ENCODE measurements around the gene DIO3. TPM values are rescaled to one million over a fixed set of nuclear protein-coding genes. Genes with fewer than 3 reads are reported as not detected.

The DIO3 gene
- total RNA-seq, 1 experiment from 2014 or later = not detected

DNA sequence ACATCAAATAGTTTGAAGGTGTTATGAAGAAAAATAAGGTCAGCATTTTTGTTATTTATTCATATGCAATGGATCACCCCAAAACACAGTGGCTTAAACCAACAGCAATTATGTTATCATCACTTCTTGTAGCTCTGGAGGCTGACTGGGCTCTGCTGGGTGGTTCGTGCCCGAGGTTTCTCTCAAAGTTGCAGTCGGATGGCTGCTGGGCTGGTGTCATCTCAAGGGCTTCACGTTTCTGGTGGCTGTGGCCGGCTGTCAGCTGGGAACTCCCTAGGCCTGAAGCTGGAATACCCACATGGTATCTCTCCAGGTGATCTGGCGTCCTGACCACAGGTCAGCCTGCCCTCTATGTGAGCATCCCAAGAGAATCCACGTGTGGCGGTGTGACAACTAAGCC is 12.0 kb downstream of the DIO3 start:
- H3K27me3 ChIP-seq (replicated peaks; ENCODE audit: insufficient read depth, low read depth, low read length, poor library complexity) = peaks cover 19% of the 10 kb centered on the region
- BruUV-seq (replicated peaks) = no TSS peak
- no peak overlapping the region for H3K27ac ChIP-seq (ENCODE audit: low read depth, low read length, poor library complexity, severe bottlenecking)
- H3K9me3 ChIP-seq (ENCODE audit: low read depth, low read length, poor library complexity, severe bottlenecking) = no peaks in the 10 kb centered on the region
- no peak for DNase-seq (ENCODE audit: low spot score)
- no peaks in the 10 kb centered on the region for H3K4me1 ChIP-seq (ENCODE audit: insufficient read depth, low read length, poor library complexity, severe bottlenecking)
- ChIA-PET CTCF (no interaction called here), POLR2A (ENCODE audit: low non-redundant PET) (no interaction called here)
- no peaks in the 10 kb centered on the region for H3K36me3 ChIP-seq (ENCODE audit: insufficient read depth, low read length, poor library complexity, severe bottlenecking)
- intact Hi-C loops (cut with micrococcal nuclease; ENCODE audit: unreplicated experiment) = no loop called here
- no peak overlapping the region for H3K4me3 ChIP-seq (ENCODE audit: low read depth, low read length, poor library complexity, severe bottlenecking)
- TF ChIP-seq EZH2 (IDR thresholded peaks at IDR 0.05; ENCODE audit: borderline replicate concordance, low read depth, low read length, poor library complexity, severe bottlenecking) = no peak
- TF ChIP-seq, protein P1, sequence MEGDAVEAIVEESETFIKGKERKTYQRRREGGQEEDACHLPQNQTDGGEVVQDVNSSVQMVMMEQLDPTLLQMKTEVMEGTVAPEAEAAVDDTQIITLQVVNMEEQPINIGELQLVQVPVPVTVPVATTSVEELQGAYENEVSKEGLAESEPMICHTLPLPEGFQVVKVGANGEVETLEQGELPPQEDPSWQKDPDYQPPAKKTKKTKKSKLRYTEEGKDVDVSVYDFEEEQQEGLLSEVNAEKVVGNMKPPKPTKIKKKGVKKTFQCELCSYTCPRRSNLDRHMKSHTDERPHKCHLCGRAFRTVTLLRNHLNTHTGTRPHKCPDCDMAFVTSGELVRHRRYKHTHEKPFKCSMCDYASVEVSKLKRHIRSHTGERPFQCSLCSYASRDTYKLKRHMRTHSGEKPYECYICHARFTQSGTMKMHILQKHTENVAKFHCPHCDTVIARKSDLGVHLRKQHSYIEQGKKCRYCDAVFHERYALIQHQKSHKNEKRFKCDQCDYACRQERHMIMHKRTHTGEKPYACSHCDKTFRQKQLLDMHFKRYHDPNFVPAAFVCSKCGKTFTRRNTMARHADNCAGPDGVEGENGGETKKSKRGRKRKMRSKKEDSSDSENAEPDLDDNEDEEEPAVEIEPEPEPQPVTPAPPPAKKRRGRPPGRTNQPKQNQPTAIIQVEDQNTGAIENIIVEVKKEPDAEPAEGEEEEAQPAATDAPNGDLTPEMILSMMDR (conservative IDR thresholded peaks at IDR 0.05; ENCODE audit: low read depth, low read length) = no peak

DNA sequence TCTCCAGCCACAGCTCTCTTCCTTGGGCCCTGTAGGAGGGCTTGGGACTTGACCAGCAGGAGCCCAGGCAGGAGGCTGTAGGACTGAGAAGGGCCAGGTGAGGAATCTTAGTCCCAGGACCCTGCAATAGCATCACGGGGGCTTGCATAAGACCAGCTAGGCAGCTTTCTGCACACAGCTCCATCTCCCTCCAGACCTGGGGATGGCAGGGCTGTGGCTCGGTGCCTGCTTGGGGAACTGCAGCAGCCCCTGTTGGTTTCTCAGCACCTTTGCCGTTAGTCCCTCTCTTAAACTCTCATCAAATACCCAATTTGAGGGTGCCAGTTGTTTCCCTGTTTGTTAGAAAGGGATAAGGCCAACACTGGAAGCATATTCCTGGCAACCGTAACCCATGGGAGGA is 14.3 kb downstream of the DIO3 start:
- DNase-seq (ENCODE audit: low spot score) = no peak
- no TSS peak for BruUV-seq (replicated peaks)
- ChIA-PET CTCF (no interaction called here), POLR2A (ENCODE audit: low non-redundant PET) (no interaction called here)
- H3K27ac ChIP-seq (ENCODE audit: low read depth, low read length, poor library complexity, severe bottlenecking) = no peak overlapping the region
- TF ChIP-seq, protein P1 (conservative IDR thresholded peaks at IDR 0.05; ENCODE audit: low read depth, low read length) = no peak
- TF ChIP-seq EZH2 (IDR thresholded peaks at IDR 0.05; ENCODE audit: borderline replicate concordance, low read depth, low read length, poor library complexity, severe bottlenecking) = no peak
- no peaks in the 10 kb centered on the region for H3K9me3 ChIP-seq (ENCODE audit: low read depth, low read length, poor library complexity, severe bottlenecking)
- no peaks in the 10 kb centered on the region for H3K4me1 ChIP-seq (ENCODE audit: insufficient read depth, low read length, poor library complexity, severe bottlenecking)
- H3K27me3 ChIP-seq (replicated peaks; ENCODE audit: insufficient read depth, low read depth, low read length, poor library complexity) = peaks cover 3% of the 10 kb centered on the region
- H3K36me3 ChIP-seq (ENCODE audit: insufficient read depth, low read length, poor library complexity, severe bottlenecking) = no peaks in the 10 kb centered on the region
- H3K4me3 ChIP-seq (ENCODE audit: low read depth, low read length, poor library complexity, severe bottlenecking) = no peak overlapping the region
- intact Hi-C loops (cut with micrococcal nuclease; ENCODE audit: unreplicated experiment) = no loop called here

DNA sequence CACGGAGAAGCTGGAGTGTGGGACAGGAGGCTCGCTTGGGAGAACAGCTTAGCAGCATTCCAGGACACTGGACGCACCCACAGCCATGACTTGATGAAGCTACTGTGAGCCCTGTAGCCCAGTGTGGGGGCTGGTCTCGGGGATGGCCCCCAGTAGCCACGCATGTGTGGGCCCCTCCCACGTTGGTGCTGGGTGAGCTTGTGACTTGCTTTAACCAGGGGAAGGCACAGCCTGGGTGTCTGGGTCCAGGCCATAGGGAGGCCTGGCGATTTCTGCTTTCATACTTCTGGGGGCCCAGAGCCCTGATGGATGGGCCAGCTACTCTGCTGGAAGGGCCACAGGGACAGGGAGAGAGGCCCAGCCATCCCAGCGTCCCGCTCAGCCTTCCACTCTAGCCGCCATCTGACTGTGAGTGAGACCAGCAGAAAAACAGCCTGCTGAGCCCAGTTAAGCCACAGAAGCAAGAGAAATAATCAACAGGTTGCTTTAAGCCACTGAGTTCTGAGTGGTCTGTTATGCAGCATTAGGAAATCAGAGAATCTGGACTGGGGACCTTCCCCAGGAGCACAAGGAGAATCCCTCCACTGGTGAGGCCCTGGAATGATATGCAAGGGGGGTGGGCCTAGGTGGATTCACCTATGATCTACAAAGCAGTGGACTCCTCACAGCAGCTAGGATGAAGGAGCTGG is 16.1 kb downstream of the DIO3 start:
- Histone ChIP-seq H3K4me1 (ENCODE audit: insufficient read depth, low read length, poor library complexity, severe bottlenecking) (no peaks in the 10 kb centered on the region), H3K27ac (ENCODE audit: low read depth, low read length, poor library complexity, severe bottlenecking) (no peak overlapping the region), H3K27me3 (replicated peaks; ENCODE audit: insufficient read depth, low read depth, low read length, poor library complexity) (peaks cover 3% of the 10 kb centered on the region), H3K36me3 (ENCODE audit: insufficient read depth, low read length, poor library complexity, severe bottlenecking) (no peaks in the 10 kb centered on the region), H3K4me3 (ENCODE audit: low read depth, low read length, poor library complexity, severe bottlenecking) (no peak overlapping the region), H3K9me3 (ENCODE audit: low read depth, low read length, poor library complexity, severe bottlenecking) (no peaks in the 10 kb centered on the region)
- BruUV-seq (replicated peaks) = no TSS peak
- intact Hi-C loops (cut with micrococcal nuclease; ENCODE audit: unreplicated experiment) = no loop called here
- TF ChIP-seq, protein P1 (conservative IDR thresholded peaks at IDR 0.05; ENCODE audit: low read depth, low read length) = no peak
- TF ChIP-seq EZH2 (IDR thresholded peaks at IDR 0.05; ENCODE audit: borderline replicate concordance, low read depth, low read length, poor library complexity, severe bottlenecking) = no peak
- no peak for DNase-seq (ENCODE audit: low spot score)
- ChIA-PET CTCF (no interaction called here), POLR2A (ENCODE audit: low non-redundant PET) (no interaction called here)
